GM12873 (cell line): ENCODE results near the gene TNNT2.

Source experiments
- TF ChIP-seq, protein P1 (sequence below): IDR thresholded peaks from 2 replicates; pipeline ENCODE4 v1.5.1; 2012; ENCODE audit warnings: low read depth, mild to moderate bottlenecking, moderate library complexity, low read length, control low read depth; ENCODE audit not compliant: insufficient read depth; ENCODE audit errors: missing control alignments

TNNT2 gene

DNA sequence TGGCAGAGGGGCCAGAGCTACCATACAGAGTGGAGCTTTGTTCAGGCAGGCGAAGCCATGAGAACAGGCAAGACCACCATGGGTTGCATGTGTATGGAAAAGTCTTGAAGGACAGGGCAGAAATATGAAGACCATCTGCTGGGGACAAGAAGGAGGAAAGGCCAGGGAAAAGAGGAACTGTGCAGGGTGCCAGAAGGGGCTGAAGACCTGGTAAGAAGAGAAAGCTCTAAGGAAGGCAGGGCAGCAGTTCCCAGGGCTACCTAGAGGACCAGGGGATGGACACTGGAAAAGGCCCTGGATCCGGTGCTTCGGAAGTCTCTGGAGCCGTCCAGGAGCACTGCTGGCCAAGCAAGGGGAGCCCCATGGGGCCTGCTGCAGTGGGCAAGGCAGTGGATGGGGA is 50.8 kb downstream of the TNNT2 start:
- TF ChIP-seq, protein P1, sequence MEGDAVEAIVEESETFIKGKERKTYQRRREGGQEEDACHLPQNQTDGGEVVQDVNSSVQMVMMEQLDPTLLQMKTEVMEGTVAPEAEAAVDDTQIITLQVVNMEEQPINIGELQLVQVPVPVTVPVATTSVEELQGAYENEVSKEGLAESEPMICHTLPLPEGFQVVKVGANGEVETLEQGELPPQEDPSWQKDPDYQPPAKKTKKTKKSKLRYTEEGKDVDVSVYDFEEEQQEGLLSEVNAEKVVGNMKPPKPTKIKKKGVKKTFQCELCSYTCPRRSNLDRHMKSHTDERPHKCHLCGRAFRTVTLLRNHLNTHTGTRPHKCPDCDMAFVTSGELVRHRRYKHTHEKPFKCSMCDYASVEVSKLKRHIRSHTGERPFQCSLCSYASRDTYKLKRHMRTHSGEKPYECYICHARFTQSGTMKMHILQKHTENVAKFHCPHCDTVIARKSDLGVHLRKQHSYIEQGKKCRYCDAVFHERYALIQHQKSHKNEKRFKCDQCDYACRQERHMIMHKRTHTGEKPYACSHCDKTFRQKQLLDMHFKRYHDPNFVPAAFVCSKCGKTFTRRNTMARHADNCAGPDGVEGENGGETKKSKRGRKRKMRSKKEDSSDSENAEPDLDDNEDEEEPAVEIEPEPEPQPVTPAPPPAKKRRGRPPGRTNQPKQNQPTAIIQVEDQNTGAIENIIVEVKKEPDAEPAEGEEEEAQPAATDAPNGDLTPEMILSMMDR, result no peak

- TF ChIP-seq, protein P1, result no peak
Measured at GRCh38 chr1:201325678-201326060, 51.8 kb downstream of the TNNT2 start.

GRCh38 chr1:201324821-201325677 is 52.4 kb downstream of the TNNT2 start:
- TF ChIP-seq, protein P1, result no peak

GRCh38 chr1:201324306-201324705 is 53.2 kb downstream of the TNNT2 start:
- TF ChIP-seq, protein P1, result no peak

DNA sequence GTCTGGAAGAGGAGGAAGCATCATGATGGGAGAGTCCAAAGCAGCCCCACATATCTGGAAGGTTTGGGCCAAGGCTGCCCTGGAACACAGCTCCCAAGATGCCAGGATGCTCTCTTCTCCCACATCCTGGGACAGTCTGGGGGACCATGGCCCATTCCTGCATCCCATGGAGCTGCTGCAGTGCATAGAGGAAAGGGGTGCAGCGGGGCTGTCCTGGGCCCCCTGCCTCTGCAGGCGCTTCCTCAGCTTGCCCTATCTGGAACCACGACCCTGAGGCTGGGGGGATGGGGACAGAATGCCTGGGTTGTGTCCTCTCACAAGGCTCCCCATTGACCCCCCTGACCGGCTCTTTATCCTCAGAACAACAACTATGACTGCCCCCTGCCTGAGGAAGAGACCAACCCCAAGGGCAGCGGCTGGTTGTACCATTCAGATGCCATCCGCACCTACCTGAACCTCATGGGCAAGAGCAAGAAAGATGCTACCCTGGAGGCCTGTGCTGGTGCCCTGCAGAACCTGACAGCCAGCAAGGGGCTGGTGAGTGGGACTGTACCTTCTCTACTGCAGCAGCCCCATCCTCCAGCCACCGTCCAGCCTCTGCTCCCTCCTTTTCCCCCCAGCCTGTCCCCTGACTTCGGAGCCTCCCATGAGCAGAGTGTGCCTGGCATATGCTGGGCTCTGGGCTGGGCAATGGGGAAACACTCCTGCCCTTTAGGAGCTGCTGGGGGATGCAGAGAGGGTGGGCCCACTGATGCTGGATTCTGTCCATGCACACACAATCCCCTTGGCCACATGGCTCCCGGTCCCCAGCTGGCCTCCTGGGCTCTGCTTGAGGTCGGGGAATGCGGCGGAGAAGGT is 54.6 kb downstream of the TNNT2 start:
- TF ChIP-seq, protein P1, result no peak

DNA sequence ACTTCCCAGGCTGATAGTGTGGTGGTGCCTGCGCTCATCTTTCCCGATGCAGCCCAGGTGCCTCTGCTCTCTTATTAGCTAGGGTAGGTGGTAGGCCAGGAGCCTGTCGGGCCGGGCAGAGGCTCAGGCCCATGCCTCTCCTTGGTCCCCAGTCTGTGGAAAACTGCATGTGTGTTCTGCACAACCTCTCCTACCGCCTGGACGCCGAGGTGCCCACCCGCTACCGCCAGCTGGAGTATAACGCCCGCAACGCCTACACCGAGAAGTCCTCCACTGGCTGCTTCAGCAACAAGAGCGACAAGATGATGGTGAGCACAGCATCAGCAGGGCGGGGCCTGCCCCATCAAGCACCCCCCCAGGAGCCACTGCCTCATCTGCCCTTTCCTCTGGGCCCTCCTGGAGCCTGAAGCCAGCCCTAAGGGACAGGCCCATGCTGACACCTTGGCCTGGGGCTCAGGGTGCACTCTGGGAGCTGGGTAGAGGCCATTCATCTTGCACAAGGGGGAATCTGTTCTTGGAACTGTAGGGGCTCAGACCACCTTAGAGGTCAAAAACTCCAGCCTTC is 55.6 kb downstream of the TNNT2 start:
- TF ChIP-seq, protein P1, result no peak
